Activated naive CD4-positive, alpha-beta T cell treated with anti-CD3 and anti-CD28 coated beads for 36 hours (primary cell): ENCODE measurements around the gene PLD6. TPM values are rescaled to one million over a fixed set of nuclear protein-coding genes. Genes with fewer than 3 reads are reported as not detected.
A peak's percentile ranks its signal among the peaks of the same experiment; 100 is the strongest.

Source experiments
- CTCF ChIA-PET: fragments of 350-600 bp; sonication (Branson Sonifier 250); formaldehyde crosslinking; loops from one replicate; lab custom pipeline; 2021; ENCODE audit warnings: antibody characterized with exemption; lab: Charles Lee
- DNase-seq: peaks from one replicate; pipeline ENCODE4 v3.0.0-alpha.2; 2020
- H3K27ac Mint-ChIP-seq: one replicate; pipeline ENCODE4 v1.8.0; 2021; ENCODE audit warnings: mild to moderate bottlenecking, mixed read lengths
- H3K27me3 Mint-ChIP-seq: one replicate; pipeline ENCODE4 v1.8.0; 2021; ENCODE audit warnings: low read depth, mixed read lengths
- H3K36me3 Mint-ChIP-seq: one replicate; pipeline ENCODE4 v1.8.0; 2021; ENCODE audit warnings: low read depth, mixed read lengths
- H3K4me1 Mint-ChIP-seq: one replicate; pipeline ENCODE4 v1.8.0; 2021; ENCODE audit warnings: low read depth, mixed read lengths
- H3K4me3 Mint-ChIP-seq: one replicate; pipeline ENCODE4 v1.8.0; 2021; ENCODE audit warnings: mild to moderate bottlenecking, moderate library complexity, mixed read lengths
- H3K9me3 Mint-ChIP-seq: one replicate; pipeline ENCODE4 v1.8.0; 2021; ENCODE audit warnings: mixed read lengths
- intact Hi-C: fragments of 100-400 bp; cut with micrococcal nuclease; formaldehyde crosslinking; loops from one replicate; pipeline ENCODE4 v1.15.1; 2023
- total RNA-seq, 2 experiments: library from RNA; stranded (reverse); gene quantifications; one replicate each; pipeline ENCODE4 v1.2.3, GENCODE V29; 2021

Gene PLD6
- total RNA-seq, 2 experiments from 2014 or later = 5.3 to 5.4 TPM

DNA sequence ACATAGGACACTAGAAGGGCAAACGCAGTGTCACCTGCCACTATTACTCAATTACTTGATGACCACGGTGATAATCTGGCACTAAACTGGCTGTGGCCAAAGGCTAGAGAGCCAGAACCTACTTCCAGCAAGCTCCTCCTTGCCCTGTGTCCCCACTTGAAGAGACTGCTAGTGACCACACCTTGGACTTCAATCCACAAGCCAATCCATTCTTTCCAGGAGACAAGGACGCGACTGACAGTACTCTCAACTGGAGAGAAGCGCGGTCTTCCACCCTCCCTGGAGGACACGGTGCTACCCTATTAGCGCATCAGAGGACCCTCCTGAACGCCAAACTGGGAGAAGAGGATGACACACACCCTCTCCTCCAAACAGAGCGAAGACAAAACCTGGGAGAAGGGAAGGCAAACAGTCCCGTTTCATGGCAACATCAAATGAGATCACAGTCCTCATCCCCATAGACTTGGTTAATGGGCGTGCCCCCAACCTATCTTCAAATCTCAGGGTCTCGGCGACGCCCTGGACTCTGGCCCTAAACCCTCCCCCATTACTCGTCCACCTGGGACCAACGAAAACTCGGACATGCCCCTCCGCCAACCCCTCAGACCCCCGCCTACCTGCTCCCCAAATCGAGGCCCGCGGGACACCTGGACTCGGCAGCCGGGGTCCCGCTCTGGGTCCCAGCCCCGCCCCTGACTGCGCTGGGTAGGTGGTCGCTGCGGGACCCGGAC lies 30.3 kb upstream of the PLD6 start:
- CTCF ChIA-PET = interaction anchor here (0.6 to 1.5 kb wide), 4 partner anchors 11 to 94 kb away, joined by 3 to 6 read pairs (median 4); no protein-coding TSS in a partner anchor
- Mint-ChIP-seq H3K27ac (peak overlapping the region; percentile 95), H3K4me1 (peaks cover 31% of the 10 kb centered on the region), H3K9me3 (no peaks in the 10 kb centered on the region), H3K4me3 (peak overlapping the region; percentile 91), H3K36me3 (peaks cover 2% of the 10 kb centered on the region), H3K27me3 (no peaks in the 10 kb centered on the region)
- peak; percentile 9 for DNase-seq
- intact Hi-C loops = loop anchor here (1.0 to 10.0 kb wide), 7 partner anchors 30 to 232 kb away; partner anchors contain the start of genes COPS3 and PLD6

DNA sequence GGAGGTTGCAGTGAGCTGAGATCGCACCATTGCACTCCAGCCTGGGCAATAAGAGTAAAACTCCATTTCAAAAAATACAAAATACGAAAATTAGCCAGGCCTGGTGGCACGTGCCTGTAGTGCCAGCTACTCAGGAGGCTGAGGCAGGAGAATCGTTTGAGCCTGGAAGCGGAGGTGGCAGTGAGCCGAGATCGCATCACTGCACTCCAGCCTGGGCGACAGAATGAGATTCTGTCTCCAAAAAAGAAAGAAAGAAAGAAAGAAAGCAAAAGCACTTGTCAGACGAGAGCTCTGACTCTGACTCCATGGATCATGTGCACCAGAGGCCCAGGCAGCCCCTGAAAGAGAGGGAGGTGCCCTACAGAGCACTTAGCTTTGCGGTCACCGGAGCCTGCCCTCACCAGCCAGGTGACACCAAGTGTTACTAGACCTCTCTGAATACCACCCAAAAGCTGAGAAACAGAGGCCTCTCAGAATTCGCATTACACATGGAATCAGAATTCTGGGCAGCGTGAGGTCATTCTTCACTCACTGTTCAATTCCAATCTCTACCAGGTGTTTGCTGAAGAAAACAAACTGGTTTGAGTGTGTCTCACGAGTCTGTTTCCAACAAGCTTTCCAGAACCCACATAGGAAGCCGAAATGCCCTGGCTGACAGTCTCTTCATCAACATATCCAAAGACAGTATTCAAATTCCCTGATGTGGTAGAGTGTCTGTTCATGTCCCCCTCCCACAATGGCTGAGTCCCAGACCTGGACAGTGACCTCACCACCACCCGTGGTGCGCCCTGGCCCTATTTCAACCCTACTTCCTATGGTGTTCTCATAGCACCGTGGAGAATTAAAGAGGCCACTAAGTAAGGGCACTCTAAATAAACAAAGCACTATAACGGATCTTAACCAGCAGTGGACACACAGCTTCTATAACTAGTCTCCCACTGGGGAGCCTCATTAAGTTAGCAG lies 29.4 kb upstream of the PLD6 start:
- peak overlapping the region; percentile 30 for H3K27ac Mint-ChIP-seq
- no peaks in the 10 kb centered on the region for H3K27me3 Mint-ChIP-seq
- peaks cover 2% of the 10 kb centered on the region for H3K36me3 Mint-ChIP-seq
- CTCF ChIA-PET = interaction anchor here (0.6 to 1.5 kb wide), 3 partner anchors 10 to 77 kb away, joined by 3 to 6 read pairs (median 4); no protein-coding TSS in a partner anchor
- H3K4me1 Mint-ChIP-seq = peaks cover 31% of the 10 kb centered on the region
- intact Hi-C loops = loop anchor here (1.0 to 10.0 kb wide), 4 partner anchors 55 to 231 kb away; no protein-coding TSS in a partner anchor
- H3K4me3 Mint-ChIP-seq = peak overlapping the region; percentile 91
- H3K9me3 Mint-ChIP-seq = no peaks in the 10 kb centered on the region
- DNase-seq = peak; percentile 21

DNA sequence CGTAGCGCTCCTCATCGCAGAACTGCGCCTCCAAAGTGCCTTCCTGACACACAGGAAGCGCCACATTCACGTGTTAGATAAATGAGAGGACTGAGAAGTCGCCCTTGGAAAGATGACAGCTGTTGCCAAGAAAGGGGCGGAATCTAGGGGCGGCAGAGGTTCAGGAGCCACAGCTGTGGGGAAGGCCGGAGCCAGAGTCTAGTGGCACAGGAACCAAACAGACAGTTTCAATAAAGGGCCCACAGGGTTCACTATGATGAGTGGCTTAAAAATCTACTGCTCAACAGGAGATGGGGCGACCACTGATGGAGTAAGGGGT lies 26.1 kb upstream of the PLD6 start:
- H3K27ac Mint-ChIP-seq = no peak overlapping the region
- peaks cover 5% of the 10 kb centered on the region for H3K36me3 Mint-ChIP-seq
- intact Hi-C loops = loop anchor here (10.0 kb wide), 1 partner anchor 227 kb away; no protein-coding TSS in a partner anchor
- no peaks in the 10 kb centered on the region for H3K27me3 Mint-ChIP-seq
- peaks cover 13% of the 10 kb centered on the region for H3K4me1 Mint-ChIP-seq
- CTCF ChIA-PET = interaction anchor here (1.0 kb wide), 1 partner anchor 38 kb away, joined by 3 read pairs; no protein-coding TSS in a partner anchor
- H3K9me3 Mint-ChIP-seq = no peaks in the 10 kb centered on the region
- no peak for DNase-seq
- H3K4me3 Mint-ChIP-seq = no peak overlapping the region

DNA sequence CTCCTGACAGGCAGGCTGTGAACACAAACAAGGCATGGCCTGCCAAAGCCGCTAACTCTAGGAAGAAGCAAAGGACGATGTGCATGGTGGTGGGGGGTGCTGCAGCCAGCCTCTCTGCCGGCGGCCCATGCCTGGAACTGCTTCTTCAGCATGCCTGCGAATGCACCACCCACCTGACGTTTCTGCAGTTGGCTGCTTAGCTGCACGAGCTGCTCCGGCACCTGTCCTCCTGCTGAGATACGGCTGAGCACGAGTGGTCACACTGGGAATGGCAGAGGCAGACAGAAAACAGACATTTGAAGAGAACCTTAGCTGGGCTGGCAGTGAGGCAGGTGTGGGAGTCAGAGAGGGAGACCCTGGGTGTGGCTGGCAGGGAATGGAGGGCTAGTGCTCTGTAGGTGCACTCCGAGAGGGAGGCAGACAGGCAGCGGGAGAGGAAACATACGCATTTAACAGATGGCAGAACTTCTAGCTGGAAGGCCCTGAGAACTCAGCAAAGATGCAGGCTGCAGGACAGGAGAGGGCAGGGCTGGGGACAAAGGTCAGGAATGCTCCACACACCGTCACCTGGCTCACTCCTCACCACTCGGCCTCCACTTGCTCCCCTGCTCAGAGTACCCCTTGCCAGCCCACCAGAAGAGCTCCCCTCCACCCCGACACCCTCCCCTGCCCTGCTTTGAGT lies 25.6 kb upstream of the PLD6 start:
- no peak overlapping the region for H3K4me3 Mint-ChIP-seq
- no peak overlapping the region for H3K27ac Mint-ChIP-seq
- CTCF ChIA-PET = interaction anchor here (1.0 kb wide), 1 partner anchor 39 kb away, joined by 3 read pairs; no protein-coding TSS in a partner anchor
- H3K36me3 Mint-ChIP-seq = peaks cover 5% of the 10 kb centered on the region
- peaks cover 13% of the 10 kb centered on the region for H3K4me1 Mint-ChIP-seq
- H3K27me3 Mint-ChIP-seq = no peaks in the 10 kb centered on the region
- intact Hi-C loops = loop anchor here (10.0 kb wide), 1 partner anchor 227 kb away; no protein-coding TSS in a partner anchor
- no peak for DNase-seq
- no peaks in the 10 kb centered on the region for H3K9me3 Mint-ChIP-seq

DNA sequence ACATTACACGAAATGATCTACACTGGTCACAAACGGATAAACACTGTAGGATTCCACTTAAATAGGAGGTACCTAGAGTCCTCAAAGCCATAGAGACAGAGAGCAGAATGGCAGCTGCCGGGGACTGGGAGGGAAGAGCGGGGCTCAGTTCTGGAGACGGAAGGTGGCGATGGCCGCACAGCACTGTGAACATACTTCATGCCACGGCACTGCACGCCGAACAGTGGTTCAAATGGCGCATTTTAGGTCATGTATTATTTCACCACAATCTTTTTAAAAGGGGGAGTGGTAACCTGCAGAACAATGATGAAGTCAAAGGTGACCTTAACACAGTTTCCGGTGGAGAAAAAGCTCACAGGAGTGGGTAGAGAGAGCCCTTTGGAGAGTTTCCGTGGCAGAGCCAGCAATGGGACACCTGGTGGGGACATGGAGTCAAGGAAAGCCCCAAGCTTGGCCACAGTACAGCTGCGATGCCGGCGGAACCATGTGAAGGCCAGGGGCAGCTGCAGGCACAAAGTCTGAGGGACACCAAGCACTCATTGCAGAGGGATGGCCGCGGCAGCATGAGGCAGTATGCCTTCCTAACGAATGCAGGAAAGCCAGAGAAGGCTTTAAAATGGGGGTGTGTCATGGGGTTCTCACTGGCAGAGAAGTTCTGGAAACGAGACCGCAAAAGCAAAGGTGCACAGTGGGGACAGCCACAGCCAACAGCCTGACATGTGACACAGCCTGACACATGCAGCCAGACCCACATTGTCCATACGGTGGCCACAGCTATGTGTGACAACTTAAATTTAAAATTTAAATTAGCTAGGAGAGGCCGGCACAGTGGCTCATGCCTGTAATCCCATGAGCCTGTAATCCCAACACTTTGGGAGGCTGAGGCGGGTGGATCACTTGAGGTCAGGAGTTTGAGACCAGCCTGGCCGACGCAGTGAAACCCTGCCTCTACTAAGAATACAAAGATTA lies 23.6 kb upstream of the PLD6 start:
- Mint-ChIP-seq H3K4me1 (no peaks in the 10 kb centered on the region), H3K36me3 (peaks cover 13% of the 10 kb centered on the region), H3K4me3 (no peak overlapping the region), H3K27ac (no peak overlapping the region), H3K27me3 (no peaks in the 10 kb centered on the region), H3K9me3 (no peaks in the 10 kb centered on the region)
- CTCF ChIA-PET = interaction anchor here (1.1 kb wide), 1 partner anchor 89 kb away, joined by 3 read pairs; no protein-coding TSS in a partner anchor
- intact Hi-C loops = loop anchor here (10.0 kb wide), 1 partner anchor 225 kb away; no protein-coding TSS in a partner anchor
- DNase-seq = no peak

DNA sequence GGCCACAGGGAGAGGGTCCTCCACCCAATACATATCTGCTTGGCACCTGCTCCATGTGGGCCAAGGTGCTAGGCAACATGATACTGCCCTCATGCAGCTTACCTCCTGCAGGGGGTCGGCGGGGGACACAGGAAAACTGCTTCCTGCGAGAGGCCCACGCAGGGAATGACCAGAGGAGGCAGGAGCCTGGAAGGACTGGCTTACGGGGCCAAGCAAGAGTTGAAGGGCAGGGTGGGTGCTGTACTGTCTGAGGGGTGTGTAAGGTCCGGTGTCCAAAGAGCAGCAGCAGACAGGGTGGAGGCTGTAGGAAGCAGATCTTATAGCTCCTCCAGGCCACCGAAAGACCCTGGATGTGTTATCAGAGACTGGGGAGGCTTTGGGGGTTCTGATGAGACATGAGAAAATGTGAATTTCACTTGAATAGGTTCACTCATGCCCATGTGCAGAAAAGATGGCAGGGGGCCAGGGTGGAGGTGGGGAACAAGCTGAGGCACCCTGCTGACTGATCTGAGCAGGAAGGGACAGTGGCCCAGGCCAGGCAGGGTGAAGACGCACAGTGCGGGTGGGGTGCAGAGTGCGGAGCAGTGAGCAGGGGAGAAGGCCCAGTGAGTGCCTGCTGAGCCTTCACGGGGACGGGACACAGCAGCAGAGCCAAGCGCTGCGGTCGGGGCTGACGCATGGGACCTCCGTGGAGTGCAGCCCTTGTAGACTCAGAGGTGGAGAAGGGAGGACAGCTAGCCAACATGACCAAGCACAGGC lies 22.6 kb upstream of the PLD6 start:
- intact Hi-C loops = no loop called here
- no peak for DNase-seq
- Mint-ChIP-seq H3K4me3 (no peak overlapping the region), H3K9me3 (no peaks in the 10 kb centered on the region), H3K36me3 (peaks cover 14% of the 10 kb centered on the region), H3K27me3 (no peaks in the 10 kb centered on the region), H3K4me1 (no peaks in the 10 kb centered on the region), H3K27ac (no peak overlapping the region)
- CTCF ChIA-PET = interaction anchor here (1.1 kb wide), 1 partner anchor 88 kb away, joined by 3 read pairs; no protein-coding TSS in a partner anchor

DNA sequence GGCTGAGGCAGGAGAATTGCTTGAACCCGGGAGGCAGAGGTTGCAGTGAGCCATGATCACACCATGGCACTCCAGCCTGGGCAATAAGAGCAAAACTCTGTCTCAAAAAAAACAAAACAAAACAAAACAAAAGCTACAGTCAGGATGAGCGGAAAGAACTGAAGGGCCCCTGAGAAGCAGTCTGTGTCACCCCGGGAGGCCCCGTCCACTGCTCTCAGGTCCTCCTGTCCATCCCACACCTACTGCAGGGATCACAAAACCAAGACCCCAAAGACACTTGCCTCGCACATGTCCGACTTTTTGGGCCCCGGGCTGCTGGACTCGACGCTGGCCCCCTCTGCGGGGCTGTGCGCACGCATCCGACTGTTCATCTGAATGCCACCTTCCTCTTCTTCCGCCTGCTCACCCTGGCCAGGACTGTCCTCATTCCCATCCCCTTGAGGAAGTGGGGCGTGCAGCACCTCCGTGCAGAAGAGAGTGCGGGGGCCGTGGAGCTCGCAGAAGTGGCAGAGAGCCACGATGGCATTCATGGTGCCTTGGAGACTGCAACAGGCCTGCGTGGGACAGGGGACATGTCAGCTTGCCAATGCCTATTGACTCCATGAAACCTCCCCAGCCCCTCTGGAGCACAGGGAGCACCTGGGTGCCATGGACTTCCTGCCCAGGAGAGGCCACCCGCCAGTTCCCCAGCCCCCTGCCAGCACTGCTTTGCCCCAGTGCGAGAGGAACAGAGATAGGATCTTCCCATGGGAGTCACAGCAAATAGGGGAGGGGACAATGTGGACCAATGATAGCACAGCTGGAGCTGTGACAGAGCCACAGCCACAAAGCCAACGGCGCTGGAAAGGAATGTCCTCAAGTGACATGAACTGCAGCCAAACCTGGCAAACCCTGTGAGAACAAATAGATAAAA lies 21.7 kb upstream of the PLD6 start:
- intact Hi-C loops = no loop called here
- Mint-ChIP-seq H3K9me3 (no peaks in the 10 kb centered on the region), H3K36me3 (peaks cover 17% of the 10 kb centered on the region), H3K4me3 (no peak overlapping the region), H3K27me3 (no peaks in the 10 kb centered on the region), H3K27ac (no peak overlapping the region), H3K4me1 (no peaks in the 10 kb centered on the region)
- DNase-seq = no peak
- CTCF ChIA-PET = interaction anchor here (1.1 kb wide), 1 partner anchor 87 kb away, joined by 3 read pairs; no protein-coding TSS in a partner anchor

DNA sequence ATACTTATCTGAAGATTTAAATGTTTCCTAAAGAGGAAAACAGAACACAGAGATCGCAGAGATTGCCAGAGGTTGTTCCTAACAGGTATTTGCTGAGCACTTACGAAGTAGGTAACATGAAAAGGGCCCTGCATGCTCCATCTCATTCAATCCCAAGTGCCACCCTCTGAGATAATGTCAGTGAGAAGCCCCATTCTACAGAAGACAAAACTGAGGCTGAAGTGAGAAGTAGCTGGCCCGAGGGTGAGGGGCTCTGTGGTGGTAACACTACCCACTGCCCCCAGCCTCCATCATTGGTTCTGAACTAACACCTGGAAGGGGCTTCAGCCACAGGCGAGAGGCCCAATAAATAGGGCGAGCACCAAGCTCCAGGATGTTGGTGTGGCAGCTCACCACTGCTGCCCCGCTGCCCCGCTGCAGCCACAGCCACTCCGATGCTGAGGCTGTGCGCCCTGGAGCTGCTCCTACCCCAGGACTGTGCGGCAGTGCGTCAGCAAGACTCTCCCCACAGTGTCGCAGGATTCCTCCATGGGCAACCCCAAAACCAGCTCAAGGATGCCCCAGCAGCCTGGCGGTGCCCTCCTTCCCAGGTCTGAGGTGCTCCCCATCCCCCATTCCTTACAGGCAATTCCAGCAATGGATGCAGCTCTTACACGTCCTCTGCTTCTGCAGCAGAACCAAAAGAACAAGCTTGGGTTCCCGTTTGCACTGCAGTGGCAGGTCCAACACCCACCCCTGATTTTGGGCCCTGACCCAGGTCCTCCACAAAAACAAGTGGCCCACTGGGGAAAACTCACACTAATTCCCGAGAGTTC lies 20.5 kb upstream of the PLD6 start:
- Mint-ChIP-seq H3K36me3 (peaks cover 15% of the 10 kb centered on the region), H3K4me3 (no peak overlapping the region), H3K27me3 (no peaks in the 10 kb centered on the region), H3K27ac (no peak overlapping the region), H3K4me1 (no peaks in the 10 kb centered on the region), H3K9me3 (no peaks in the 10 kb centered on the region)
- DNase-seq = no peak
- CTCF ChIA-PET = interaction anchor here (0.8 kb wide), 1 partner anchor 479 kb away, joined by 5 read pairs; no protein-coding TSS in a partner anchor
- intact Hi-C loops = no loop called here

DNA sequence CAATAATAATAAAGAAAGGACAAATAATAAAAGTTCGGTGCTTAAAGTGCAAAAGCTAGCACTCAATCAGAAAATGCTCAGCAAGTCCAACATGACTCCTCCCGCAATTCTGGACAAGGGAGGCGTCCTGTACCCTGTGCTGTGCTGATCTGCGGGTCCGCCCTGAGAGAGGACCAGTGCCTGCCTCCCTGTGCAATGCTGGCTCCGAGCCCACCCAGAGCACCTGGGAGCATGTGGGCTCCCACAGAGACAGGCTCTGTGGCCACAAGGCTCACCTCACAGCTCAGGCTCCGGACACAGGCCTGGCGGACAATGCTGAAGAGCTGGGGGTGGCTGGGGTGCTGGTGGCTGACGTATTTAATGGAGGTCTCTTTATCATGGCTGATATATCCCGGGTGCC lies 19.8 kb upstream of the PLD6 start:
- Mint-ChIP-seq H3K36me3 (peaks cover 19% of the 10 kb centered on the region), H3K4me3 (no peak overlapping the region), H3K9me3 (no peaks in the 10 kb centered on the region), H3K27me3 (no peaks in the 10 kb centered on the region), H3K27ac (no peak overlapping the region), H3K4me1 (no peaks in the 10 kb centered on the region)
- CTCF ChIA-PET = interaction anchor here (0.8 to 1.3 kb wide), 3 partner anchors 10 to 480 kb away, joined by 3 to 5 read pairs (median 3); partner anchors contain the start of gene FLCN
- intact Hi-C loops = no loop called here
- DNase-seq = no peak
